Cerebellar cortex (tissue), 1 donor: Measurements from ENCODE around the gene AEBP1.

Experiments used
- DNase-seq: peaks from one replicate; pipeline ENCODE4 v3.0.0-alpha.2; 2015; ENCODE audit warnings: low spot score

Gene AEBP1

DNA sequence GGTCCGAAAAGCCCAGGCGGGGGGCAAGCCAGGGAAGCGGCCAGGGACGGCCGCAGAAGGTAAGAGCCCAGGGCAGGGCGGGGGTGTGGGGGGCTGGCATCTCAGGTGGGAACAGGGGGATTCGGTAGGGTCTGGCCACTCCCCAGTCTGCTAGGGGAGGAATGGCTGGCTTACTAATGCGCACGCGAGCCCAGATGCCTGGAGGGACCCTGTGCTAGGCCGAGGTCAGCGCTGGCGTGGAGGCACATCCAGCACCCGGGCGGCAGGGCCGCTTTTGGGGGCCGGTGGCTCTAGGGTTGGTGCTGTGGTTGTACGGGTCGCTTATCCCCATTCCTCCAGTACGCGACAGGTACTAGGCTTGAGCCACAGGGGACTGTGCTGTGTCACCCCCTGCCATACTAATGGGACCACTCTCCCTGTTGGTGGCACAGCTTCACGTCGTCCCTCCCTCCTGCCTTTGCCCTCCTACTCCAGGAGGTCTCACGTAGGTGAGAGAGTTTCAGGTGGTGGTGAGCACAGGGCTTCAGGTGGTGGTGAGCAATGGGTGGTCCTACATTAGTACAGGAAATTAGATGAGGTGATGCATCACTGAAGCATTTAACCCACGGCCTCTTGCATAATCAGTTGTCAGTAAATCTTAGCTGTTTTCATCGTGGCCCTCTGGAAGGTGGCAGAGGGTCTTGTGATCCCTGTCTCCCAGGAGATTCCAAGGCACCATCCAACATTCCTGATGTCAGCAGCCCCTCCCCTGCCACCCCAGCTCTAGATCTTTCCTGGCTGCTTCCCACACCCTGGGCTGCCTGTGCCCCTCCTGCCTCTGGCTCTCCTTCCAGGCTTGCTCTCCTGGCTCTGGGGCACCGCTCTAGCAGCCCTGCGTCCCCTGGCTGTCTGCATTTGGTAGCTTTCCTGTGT is 971 bp downstream of the AEBP1 start:
- DNase-seq: no peak

GRCh38 chr7:44105832-44106231 is 1.7 kb downstream of the AEBP1 start:
- no peak for DNase-seq

DNA sequence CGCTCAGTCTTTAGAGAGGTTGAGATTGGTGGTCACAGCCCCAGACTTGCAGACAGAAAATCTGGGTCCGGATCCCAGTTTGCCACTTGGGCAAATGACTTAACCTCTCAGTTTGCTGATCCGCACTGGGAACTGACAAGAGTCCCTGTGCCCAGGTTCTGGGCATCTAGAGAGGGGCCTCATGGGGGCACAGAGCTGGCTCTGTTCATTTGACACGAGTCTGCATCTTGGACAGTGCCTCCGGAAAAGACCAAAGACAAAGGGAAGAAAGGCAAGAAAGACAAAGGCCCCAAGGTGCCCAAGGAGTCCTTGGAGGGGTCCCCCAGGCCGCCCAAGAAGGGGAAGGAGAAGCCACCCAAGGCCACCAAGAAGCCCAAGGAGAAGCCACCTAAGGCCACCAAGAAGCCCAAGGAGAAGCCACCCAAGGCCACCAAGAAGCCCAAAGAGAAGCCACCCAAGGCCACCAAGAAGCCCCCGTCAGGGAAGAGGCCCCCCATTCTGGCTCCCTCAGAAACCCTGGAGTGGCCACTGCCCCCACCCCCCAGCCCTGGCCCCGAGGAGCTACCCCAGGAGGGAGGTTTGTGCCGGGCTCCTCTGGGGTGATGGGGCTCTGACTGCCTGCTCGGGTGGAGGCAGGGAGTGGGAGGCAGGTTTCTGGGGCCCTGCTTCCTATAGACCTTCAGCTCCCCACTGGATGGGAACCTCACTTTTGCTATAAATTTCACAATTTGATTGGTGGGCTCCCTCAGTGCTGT is 2.3 kb downstream of the AEBP1 start:
- no peak for DNase-seq

- DNase-seq: no peak
Measured at GRCh38 chr7:44107116-44107960, 3.2 kb downstream of the AEBP1 start.

GRCh38 chr7:44107961-44108767 is 4.0 kb downstream of the AEBP1 start:
- DNase-seq: no peak

DNA sequence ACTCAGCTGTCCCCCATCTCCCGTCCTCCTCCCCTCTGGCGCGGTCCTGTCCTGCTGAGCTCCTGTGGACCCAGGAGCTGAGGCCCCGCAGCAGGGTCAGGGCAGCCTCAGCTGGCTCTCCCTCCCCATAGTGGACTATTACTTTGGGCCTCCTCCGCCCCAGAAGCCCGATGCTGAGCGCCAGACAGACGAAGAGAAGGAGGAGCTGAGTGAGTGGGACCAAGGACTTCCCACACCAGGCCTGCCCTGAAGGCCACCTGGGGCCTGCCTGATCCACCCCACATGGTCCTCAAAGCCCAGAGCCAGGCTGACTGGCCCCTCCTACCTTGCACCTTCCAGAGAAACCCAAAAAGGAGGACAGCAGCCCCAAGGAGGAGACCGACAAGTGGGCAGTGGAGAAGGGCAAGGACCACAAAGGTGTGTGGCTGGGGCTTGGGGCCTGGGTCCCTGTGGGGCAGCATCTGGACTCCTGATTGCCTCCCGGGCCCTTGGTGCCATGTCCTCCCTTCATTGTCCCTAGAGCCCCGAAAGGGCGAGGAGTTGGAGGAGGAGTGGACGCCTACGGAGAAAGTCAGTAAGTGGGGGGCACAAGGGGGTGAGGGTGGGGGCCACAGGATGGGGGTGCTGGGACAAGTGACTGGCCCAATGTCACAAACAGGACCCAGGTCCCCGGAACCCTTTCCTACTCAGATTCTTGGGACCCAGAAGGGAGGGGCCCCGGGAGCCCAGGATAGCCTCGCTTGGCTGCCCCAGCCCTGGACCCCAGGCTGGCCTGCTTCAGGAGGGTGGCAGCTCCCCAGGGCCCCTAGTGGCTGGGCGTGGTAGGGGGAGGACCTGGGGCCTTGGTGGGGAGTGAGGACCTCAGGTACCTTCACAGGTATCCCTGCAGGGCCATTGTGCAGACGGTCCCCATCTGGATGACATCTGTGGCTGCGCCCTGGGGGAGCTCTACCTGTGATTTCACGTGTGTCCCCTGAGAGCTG is 4.9 kb downstream of the AEBP1 start:
- no peak for DNase-seq

DNA sequence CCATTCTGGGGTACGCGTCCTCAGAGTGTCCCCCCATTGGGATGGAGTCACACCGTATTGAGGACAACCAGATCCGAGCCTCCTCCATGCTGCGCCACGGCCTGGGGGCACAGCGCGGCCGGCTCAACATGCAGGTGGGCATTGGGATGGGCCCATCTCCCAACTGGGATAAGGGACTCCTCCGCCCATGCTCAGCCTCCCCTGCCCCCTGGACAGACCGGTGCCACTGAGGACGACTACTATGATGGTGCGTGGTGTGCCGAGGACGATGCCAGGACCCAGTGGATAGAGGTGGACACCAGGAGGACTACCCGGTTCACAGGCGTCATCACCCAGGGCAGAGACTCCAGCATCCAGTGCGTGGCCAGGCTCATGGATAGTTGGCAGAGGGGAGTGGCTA is 5.8 kb downstream of the AEBP1 start:
- no peak for DNase-seq

DNA sequence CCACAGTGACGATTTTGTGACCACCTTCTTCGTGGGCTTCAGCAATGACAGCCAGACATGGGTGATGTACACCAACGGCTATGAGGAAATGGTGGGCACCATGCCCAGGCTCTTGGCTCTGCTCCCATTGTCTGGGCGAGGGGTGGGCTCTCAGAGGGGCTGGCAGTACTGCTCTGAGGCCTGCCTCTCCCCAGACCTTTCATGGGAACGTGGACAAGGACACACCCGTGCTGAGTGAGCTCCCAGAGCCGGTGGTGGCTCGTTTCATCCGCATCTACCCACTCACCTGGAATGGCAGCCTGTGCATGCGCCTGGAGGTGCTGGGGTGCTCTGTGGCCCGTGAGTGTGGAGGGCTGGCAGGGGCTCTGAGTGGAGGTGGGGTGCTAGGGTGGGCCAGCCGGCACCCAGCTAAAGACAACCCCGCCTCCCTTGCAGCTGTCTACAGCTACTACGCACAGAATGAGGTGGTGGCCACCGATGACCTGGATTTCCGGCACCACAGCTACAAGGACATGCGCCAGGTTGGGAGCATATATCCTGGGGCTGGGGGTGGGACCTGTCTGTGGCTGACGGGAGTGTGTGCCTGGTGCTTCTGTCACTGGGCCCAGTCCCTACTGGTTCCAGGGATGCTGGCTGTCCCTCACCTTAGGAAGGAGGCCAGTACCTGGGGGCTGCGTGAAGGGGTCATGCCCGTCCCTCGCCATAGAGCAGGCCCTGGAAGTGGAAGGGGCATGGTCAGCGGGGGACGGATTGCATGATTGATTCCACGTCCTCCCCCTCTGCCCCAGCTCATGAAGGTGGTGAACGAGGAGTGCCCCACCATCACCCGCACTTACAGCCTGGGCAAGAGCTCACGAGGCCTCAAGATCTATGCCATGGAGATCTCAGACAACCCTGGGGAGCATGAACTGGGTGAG is 6.8 kb downstream of the AEBP1 start:
- DNase-seq: no peak

- DNase-seq: peak; percentile 30
Measured at GRCh38 chr7:44111761-44112160, 7.6 kb downstream of the AEBP1 start.

DNA sequence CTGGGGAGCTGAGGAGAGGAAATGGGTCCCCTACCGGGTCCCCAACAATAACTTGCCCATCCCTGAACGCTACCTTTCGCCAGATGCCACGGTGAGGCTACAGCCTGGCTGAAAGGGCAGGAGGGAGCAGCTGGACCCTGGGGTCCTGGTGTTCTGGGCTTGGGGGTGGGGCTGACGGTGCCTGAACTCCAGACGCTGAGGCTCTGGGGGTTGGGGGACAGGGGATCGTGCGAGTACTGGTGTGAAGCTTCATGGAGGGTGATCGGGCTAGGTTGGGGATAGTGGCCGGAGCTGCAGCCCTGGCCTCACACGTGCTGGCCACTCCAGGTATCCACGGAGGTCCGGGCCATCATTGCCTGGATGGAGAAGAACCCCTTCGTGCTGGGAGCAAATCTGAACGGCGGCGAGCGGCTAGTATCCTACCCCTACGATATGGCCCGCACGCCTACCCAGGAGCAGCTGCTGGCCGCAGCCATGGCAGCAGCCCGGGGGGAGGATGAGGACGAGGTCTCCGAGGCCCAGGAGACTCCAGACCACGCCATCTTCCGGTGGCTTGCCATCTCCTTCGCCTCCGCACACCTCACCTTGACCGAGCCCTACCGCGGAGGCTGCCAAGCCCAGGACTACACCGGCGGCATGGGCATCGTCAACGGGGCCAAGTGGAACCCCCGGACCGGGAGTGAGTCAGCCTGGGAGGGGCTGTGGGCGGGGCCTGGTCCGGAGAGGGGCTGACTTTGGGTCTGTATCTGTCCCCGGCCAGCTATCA is 8.3 kb downstream of the AEBP1 start:
- no peak for DNase-seq

- DNase-seq: no peak
Measured at GRCh38 chr7:44112997-44113763, 9.0 kb downstream of the AEBP1 start.

- DNase-seq: no peak
Measured at GRCh38 chr7:44113764-44114354, 9.7 kb downstream of the AEBP1 start.

DNA sequence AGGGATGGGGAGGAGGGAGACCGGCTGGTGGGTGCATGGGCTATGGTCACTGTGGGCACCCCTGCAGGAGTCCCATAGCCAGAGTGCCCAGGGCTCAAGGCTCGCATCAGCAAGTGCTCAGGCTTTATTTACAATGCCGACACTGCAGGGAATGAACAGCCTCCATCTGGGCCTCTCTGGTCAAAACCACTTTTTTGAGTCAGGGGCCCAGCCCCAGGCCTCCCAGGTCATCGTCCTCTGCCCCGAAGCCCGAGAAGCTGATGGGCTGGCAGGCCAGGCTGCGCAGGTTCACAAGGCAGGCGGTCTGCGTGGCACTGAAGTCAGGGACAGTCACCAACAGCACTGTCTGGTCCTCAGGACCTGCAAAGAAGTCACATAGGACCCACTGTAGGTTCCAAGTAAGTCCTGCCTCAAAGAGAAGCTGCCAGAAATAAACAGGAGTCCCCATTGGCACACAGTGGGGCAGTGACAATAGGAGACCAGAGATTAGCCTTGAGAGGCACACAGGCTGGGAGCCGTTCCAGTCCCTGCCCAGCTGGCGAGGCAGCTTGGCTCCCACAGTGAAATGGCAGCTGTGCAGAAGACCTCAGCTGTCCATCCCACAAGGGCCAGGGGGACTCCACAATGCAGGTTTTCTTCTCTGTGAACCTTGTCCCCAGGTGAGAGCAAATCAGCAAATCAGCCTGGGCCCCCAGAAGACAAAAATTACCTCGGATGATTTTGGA is 10.6 kb downstream of the AEBP1 start:
- peak; percentile 47 for DNase-seq

DNA sequence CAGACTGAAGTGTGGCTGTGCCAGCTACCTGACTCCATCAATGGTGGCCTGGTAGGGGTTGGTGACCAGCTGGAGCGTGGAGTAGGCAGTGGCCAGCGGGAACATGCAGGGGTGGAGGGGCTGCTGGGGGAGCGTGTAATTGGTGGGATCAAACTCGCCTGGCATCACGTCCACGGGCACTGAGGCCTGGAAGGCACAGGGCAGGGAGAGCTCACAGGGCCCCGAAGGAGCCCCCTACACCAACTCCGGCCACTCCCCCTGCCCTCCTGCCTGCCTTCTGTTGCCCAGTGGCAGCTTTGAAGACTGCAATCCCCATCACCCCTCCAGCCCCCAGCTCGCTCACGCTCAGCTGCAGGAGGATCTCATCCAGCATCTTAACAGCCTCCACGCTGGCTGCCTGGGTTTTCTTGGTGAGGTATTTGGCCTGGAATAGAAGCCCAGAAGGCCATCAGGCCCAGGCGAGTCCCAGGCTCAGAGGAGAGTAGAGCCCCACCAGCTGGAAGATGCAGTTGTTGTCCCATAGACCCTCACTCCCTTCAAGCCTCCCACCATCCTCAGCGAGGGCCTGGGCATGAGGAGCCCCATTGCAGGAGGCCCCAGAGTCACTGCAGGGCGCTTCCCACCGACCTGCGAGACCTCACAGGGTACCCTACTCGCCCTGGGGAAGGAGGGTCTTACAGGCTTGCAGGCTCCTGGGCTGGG is 12.1 kb downstream of the AEBP1 start:
- no peak for DNase-seq

GRCh38 chr7:44116789-44117666 is 12.9 kb downstream of the AEBP1 start:
- no peak for DNase-seq
